GM12875 (cell line): ENCODE data around the gene CD93.

Source experiments
- H3K4me3 ChIP-seq: one replicate; pipeline ENCODE4 v1.5.1; 2011; ENCODE audit warnings: low read depth, low read length, control low read depth
- CTCF ChIP-seq: IDR thresholded peaks from 2 replicates; pipeline ENCODE4 v1.5.1; 2011; ENCODE audit warnings: low read depth, mild to moderate bottlenecking, control low read depth, inconsistent platforms, low read length, moderate library complexity, borderline replicate concordance; ENCODE audit not compliant: insufficient read depth

Gene CD93

GRCh38 chr20:23087587-23088251 is 1.6 kb upstream of the CD93 start:
- H3K4me3 ChIP-seq = no peak overlapping the region
- no peak for TF ChIP-seq CTCF

- no peak overlapping the region for H3K4me3 ChIP-seq
- TF ChIP-seq CTCF = no peak
Measured at GRCh38 chr20:23086931-23087411, 847 bp upstream of the CD93 start.

- TF ChIP-seq CTCF = no peak
- peak overlapping the region; percentile 41 for H3K4me3 ChIP-seq
Measured at GRCh38 chr20:23085436-23086055, 578 bp downstream of the CD93 start.

GRCh38 chr20:23084845-23085365 is 1.2 kb downstream of the CD93 start:
- H3K4me3 ChIP-seq = peak overlapping the region; percentile 46
- no peak for TF ChIP-seq CTCF

- peak overlapping the region; percentile 46 for H3K4me3 ChIP-seq
- TF ChIP-seq CTCF = no peak
Measured at GRCh38 chr20:23084282-23084844, 1.8 kb downstream of the CD93 start.

GRCh38 chr20:23083553-23084220 is 2.4 kb downstream of the CD93 start:
- H3K4me3 ChIP-seq = peak overlapping the region; percentile 46
- no peak for TF ChIP-seq CTCF
